Activated CD8-positive, alpha-beta T cell treated with anti-CD3 and anti-CD28 coated beads for 36 hours (primary cell): ENCODE data around the gene PPP1R1A. TPM values are rescaled to one million over a fixed set of nuclear protein-coding genes. Genes with fewer than 3 reads are reported as not detected.

ENCODE experiments used
- ATAC-seq: fragments of 200-7000 bp; cut with Tn5 transposase; one replicate; pipeline ENCODE4 v1.10.0; 2021; ENCODE audit warnings: mild to moderate bottlenecking, moderate library complexity
- CTCF ChIA-PET: fragments of 350-600 bp; sonication (Branson Sonifier 250); formaldehyde crosslinking; loops from one replicate; lab custom pipeline; 2021; ENCODE audit warnings: antibody characterized with exemption; lab: Charles Lee
- POLR2A ChIA-PET: fragments of 350-600 bp; sonication (Branson Sonifier 250); formaldehyde crosslinking; loops from one replicate; lab custom pipeline; 2021; ENCODE audit warnings: antibody characterized with exemption; lab: Charles Lee
- DNase-seq: peaks from one replicate; pipeline ENCODE4 v3.0.0-alpha.2; 2020
- H3K27ac Mint-ChIP-seq: one replicate; pipeline ENCODE4 v1.8.0; 2021; ENCODE audit warnings: mild to moderate bottlenecking, mixed read lengths
- H3K27me3 Mint-ChIP-seq: one replicate; pipeline ENCODE4 v1.8.0; 2021; ENCODE audit warnings: mixed read lengths
- H3K36me3 Mint-ChIP-seq: one replicate; pipeline ENCODE4 v1.8.0; 2021; ENCODE audit warnings: low read depth, mixed read lengths
- H3K4me1 Mint-ChIP-seq: one replicate; pipeline ENCODE4 v1.8.0; 2021; ENCODE audit warnings: low read depth, mixed read lengths
- H3K4me3 Mint-ChIP-seq: one replicate; pipeline ENCODE4 v1.8.0; 2021; ENCODE audit warnings: mild to moderate bottlenecking, moderate library complexity, mixed read lengths
- H3K9me3 Mint-ChIP-seq: one replicate; pipeline ENCODE4 v1.8.0; 2021; ENCODE audit warnings: mixed read lengths
- intact Hi-C: fragments of 100-400 bp; cut with micrococcal nuclease; formaldehyde crosslinking; loops from one replicate; pipeline ENCODE4 v1.10.0; 2022
- total RNA-seq, 2 experiments: library from RNA; stranded (reverse); gene quantifications; one replicate each; pipeline ENCODE4 v1.2.3, GENCODE V29; 2021
- TF ChIP-seq, protein P1 (sequence below): fragments of 200-600 bp; IDR thresholded peaks from one replicate; pipeline ENCODE4 v1.8.0; 2022; ENCODE audit warnings: antibody characterized with exemption, mild to moderate bottlenecking

Gene PPP1R1A
- total RNA-seq, 2 experiments from 2014 or later, result not detected

DNA sequence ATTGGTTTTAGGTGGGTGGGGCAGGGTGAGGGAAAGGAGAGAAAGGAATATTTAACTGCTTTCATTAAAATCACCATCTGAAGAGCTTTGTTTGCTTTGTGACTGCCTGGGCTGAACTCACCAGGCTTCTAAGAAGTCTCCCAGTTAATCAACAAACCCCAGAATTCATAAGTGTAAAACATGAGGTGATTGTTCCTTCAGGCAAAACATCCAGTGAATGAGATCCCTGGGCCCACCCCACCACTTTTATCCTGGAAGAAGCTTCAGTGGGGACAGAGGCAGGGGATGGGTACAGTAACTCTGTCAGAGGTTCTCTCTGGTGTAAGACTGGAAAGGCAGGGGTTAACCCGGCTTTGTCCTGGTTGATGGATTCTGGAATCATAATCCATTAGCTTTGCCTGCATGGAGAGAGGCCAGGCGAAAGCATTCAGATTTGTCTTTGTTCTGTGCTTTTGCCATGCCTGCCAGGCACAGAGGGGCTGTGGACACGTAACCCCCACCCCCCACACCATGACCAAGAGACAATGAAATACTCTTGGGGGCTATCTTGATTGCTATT is 22.4 kb downstream of the PPP1R1A start:
- intact Hi-C loops, result no loop called here
- CTCF ChIA-PET, result interaction anchor here (2.4 to 4.7 kb wide), 2 partner anchors 13 to 39 kb away, joined by 10 to 44 read pairs; no protein-coding TSS in a partner anchor
- TF ChIP-seq, protein P1, sequence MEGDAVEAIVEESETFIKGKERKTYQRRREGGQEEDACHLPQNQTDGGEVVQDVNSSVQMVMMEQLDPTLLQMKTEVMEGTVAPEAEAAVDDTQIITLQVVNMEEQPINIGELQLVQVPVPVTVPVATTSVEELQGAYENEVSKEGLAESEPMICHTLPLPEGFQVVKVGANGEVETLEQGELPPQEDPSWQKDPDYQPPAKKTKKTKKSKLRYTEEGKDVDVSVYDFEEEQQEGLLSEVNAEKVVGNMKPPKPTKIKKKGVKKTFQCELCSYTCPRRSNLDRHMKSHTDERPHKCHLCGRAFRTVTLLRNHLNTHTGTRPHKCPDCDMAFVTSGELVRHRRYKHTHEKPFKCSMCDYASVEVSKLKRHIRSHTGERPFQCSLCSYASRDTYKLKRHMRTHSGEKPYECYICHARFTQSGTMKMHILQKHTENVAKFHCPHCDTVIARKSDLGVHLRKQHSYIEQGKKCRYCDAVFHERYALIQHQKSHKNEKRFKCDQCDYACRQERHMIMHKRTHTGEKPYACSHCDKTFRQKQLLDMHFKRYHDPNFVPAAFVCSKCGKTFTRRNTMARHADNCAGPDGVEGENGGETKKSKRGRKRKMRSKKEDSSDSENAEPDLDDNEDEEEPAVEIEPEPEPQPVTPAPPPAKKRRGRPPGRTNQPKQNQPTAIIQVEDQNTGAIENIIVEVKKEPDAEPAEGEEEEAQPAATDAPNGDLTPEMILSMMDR, result no peak
- POLR2A ChIA-PET, result interaction anchor here (1.1 kb wide), 1 partner anchor 17 kb away, joined by 4 read pairs; the partner anchor contains the start of gene PDE1B
- no peaks in the 10 kb centered on the region for H3K9me3 Mint-ChIP-seq
- DNase-seq (no peak), ATAC-seq (no peak)
- H3K36me3 Mint-ChIP-seq, result no peaks in the 10 kb centered on the region
- H3K4me1 Mint-ChIP-seq, result peaks cover 8% of the 10 kb centered on the region
- no peak overlapping the region for H3K27ac Mint-ChIP-seq
- no peak overlapping the region for H3K4me3 Mint-ChIP-seq
- H3K27me3 Mint-ChIP-seq, result no peaks in the 10 kb centered on the region

- Mint-ChIP-seq H3K27ac (no peak overlapping the region), H3K4me3 (no peak overlapping the region), H3K27me3 (no peaks in the 10 kb centered on the region), H3K9me3 (no peaks in the 10 kb centered on the region), H3K36me3 (no peaks in the 10 kb centered on the region), H3K4me1 (peaks cover 13% of the 10 kb centered on the region)
- ChIA-PET POLR2A (interaction anchor here (1.1 kb wide), 1 partner anchor 17 kb away, joined by 4 read pairs; the partner anchor contains the start of gene PDE1B), CTCF (interaction anchor here (1.3 to 4.7 kb wide), 3 partner anchors 13 to 161 kb away, joined by 3 to 44 read pairs (median 10); no protein-coding TSS in a partner anchor)
- DNase-seq (no peak), ATAC-seq (no peak)
- TF ChIP-seq, protein P1, result no peak
- intact Hi-C loops, result no loop called here
Measured at GRCh38 chr12:54565310-54565985, 23.0 kb downstream of the PPP1R1A start.

- ATAC-seq, result no peak
- TF ChIP-seq, protein P1, result no peak
- Mint-ChIP-seq H3K27me3 (no peaks in the 10 kb centered on the region), H3K4me3 (no peak overlapping the region), H3K36me3 (no peaks in the 10 kb centered on the region), H3K27ac (no peak overlapping the region), H3K4me1 (peaks cover 20% of the 10 kb centered on the region), H3K9me3 (no peaks in the 10 kb centered on the region)
- ChIA-PET CTCF (interaction anchor here (1.3 to 4.7 kb wide), 2 partner anchors 14 to 161 kb away, joined by 3 to 44 read pairs; no protein-coding TSS in a partner anchor), POLR2A (interaction anchor here (0.9 to 1.3 kb wide), 2 partner anchors 8 to 21 kb away, joined by 4 read pairs; no protein-coding TSS in a partner anchor)
- DNase-seq, result no peak
- intact Hi-C loops, result no loop called here
Measured at GRCh38 chr12:54564768-54565167, 23.7 kb downstream of the PPP1R1A start.

- DNase-seq, result no peak
- ChIA-PET CTCF (interaction anchor here (1.3 to 2.5 kb wide), 3 partner anchors 16 to 124 kb away, joined by 3 to 20 read pairs (median 4); no protein-coding TSS in a partner anchor), POLR2A (interaction anchor here (0.9 to 1.3 kb wide), 2 partner anchors 9 to 20 kb away, joined by 4 read pairs; no protein-coding TSS in a partner anchor)
- H3K36me3 Mint-ChIP-seq, result no peaks in the 10 kb centered on the region
- H3K27me3 Mint-ChIP-seq, result no peaks in the 10 kb centered on the region
- peaks cover 22% of the 10 kb centered on the region for H3K4me1 Mint-ChIP-seq
- no peak for ATAC-seq
- TF ChIP-seq, protein P1, result no peak
- intact Hi-C loops, result no loop called here
- H3K9me3 Mint-ChIP-seq, result no peaks in the 10 kb centered on the region
- no peak overlapping the region for H3K4me3 Mint-ChIP-seq
- H3K27ac Mint-ChIP-seq, result no peak overlapping the region
Measured at GRCh38 chr12:54563787-54564186, 24.7 kb downstream of the PPP1R1A start.
